Measurements from ENCODE around the gene CAST.
A peak's percentile ranks its signal among the peaks of the same experiment; 100 is the strongest.

Gene CAST

GRCh38 chr5:96690861-96691260 is 28.7 kb downstream of the CAST start:
- Histone ChIP-seq H3K36me3 (no peaks in the 10 kb centered on the region), H3K4me3 (ENCODE audit: low read depth, low read length) (no peak overlapping the region), H3K27me3 (no peaks in the 10 kb centered on the region), H3K4me1 (no peaks in the 10 kb centered on the region), H3K9me3 (no peaks in the 10 kb centered on the region)
- TF ChIP-seq CTCF (IDR thresholded peaks at IDR 0.05; ENCODE audit: low read depth, low read length): no peak
- no peak for DNase-seq

GRCh38 chr5:96691503-96692303 is 29.5 kb downstream of the CAST start:
- no peaks in the 10 kb centered on the region for H3K9me3 ChIP-seq
- H3K4me3 ChIP-seq (ENCODE audit: low read depth, low read length): no peak overlapping the region
- no peak for DNase-seq
- TF ChIP-seq CTCF (IDR thresholded peaks at IDR 0.05; ENCODE audit: low read depth, low read length): no peak
- no peaks in the 10 kb centered on the region for H3K36me3 ChIP-seq
- H3K4me1 ChIP-seq: no peaks in the 10 kb centered on the region
- no peaks in the 10 kb centered on the region for H3K27me3 ChIP-seq

GRCh38 chr5:96692441-96692840 is 30.3 kb downstream of the CAST start:
- Histone ChIP-seq H3K4me1 (no peaks in the 10 kb centered on the region), H3K36me3 (no peaks in the 10 kb centered on the region), H3K9me3 (no peaks in the 10 kb centered on the region), H3K27me3 (no peaks in the 10 kb centered on the region), H3K4me3 (ENCODE audit: low read depth, low read length) (no peak overlapping the region)
- no peak for DNase-seq
- no peak for TF ChIP-seq CTCF (IDR thresholded peaks at IDR 0.05; ENCODE audit: low read depth, low read length)

- Histone ChIP-seq H3K4me1 (no peaks in the 10 kb centered on the region), H3K9me3 (no peaks in the 10 kb centered on the region), H3K27me3 (no peaks in the 10 kb centered on the region), H3K4me3 (ENCODE audit: low read depth, low read length) (no peak overlapping the region), H3K36me3 (no peaks in the 10 kb centered on the region)
- no peak for DNase-seq
- TF ChIP-seq CTCF (IDR thresholded peaks at IDR 0.05; ENCODE audit: low read depth, low read length): no peak
These were observed 37.1 kb downstream of the CAST start for GRCh38 chr5:96699186-96699820.

- H3K27me3 ChIP-seq: no peaks in the 10 kb centered on the region
- H3K4me1 ChIP-seq: no peaks in the 10 kb centered on the region
- no peak for TF ChIP-seq CTCF (IDR thresholded peaks at IDR 0.05; ENCODE audit: low read depth, low read length)
- H3K9me3 ChIP-seq: no peaks in the 10 kb centered on the region
- no peaks in the 10 kb centered on the region for H3K36me3 ChIP-seq
- DNase-seq: peak; percentile 94
- H3K4me3 ChIP-seq (ENCODE audit: low read depth, low read length): peak overlapping the region; percentile 86
These were observed 40.6 kb downstream of the CAST start for GRCh38 chr5:96702503-96703383.

All from BE2C (cell line).